ENCODE data around the gene GRIN2C. TPM values are rescaled to one million over a fixed set of nuclear protein-coding genes. Genes with fewer than 3 reads are reported as not detected.

Gene GRIN2C
- polyA plus RNA-seq, 5 donors = 0.15 to 0.38 (median 0.21) TPM

- no peak for DNase-seq
Observed at GRCh38 chr17:74801896-74802295, 57.8 kb downstream of the GRIN2C start.

GRCh38 chr17:74800531-74800930 lies 59.2 kb downstream of the GRIN2C start:
- DNase-seq = no peak

GRCh38 chr17:74799097-74799496 lies 60.6 kb downstream of the GRIN2C start:
- no peak for DNase-seq

- DNase-seq = no peak
Observed at GRCh38 chr17:74798239-74798707, 61.4 kb downstream of the GRIN2C start.

- no peak for DNase-seq
Observed at GRCh38 chr17:74797824-74798223, 61.9 kb downstream of the GRIN2C start.

- DNase-seq = no peak
Observed at GRCh38 chr17:74796866-74797265, 62.8 kb downstream of the GRIN2C start.

- DNase-seq = no peak
Observed at GRCh38 chr17:74796211-74796610, 63.5 kb downstream of the GRIN2C start.

GRCh38 chr17:74795327-74796020 lies 64.2 kb downstream of the GRIN2C start:
- no peak for DNase-seq

GRCh38 chr17:74792586-74793105 lies 67.0 kb downstream of the GRIN2C start:
- DNase-seq = no peak

Other genes starting within 250 kb of the GRIN2C start
- gene CD300E, start 236.1 kb downstream of the GRIN2C start, polyA plus RNA-seq (ENCODE audit: insufficient read depth in 1 of 5, insufficient read length in 5 of 5, low replicate concordance in 1 of 5) = under 1 TPM; 0.29 to 0.46 (median 0.41) TPM
- under 1 TPM; 0.54 to 0.68 (median 0.62) TPM for gene CD300LF, start 147.0 kb downstream of the GRIN2C start, polyA plus RNA-seq (ENCODE audit: insufficient read depth in 1 of 5, insufficient read length in 5 of 5, low replicate concordance in 1 of 5)
- gene RAB37, start 122.6 kb downstream of the GRIN2C start, polyA plus RNA-seq (ENCODE audit: insufficient read depth in 1 of 5, insufficient read length in 5 of 5, low replicate concordance in 1 of 5) = 10 to 100 TPM in 3 of 5 donors, 1 to 10 TPM in 2; 9.1 to 11.3 (median 10.5) TPM
- 10 to 100 TPM; 37.9 to 74.9 (median 44.8) TPM for gene NHERF1, start 111.3 kb downstream of the GRIN2C start, polyA plus RNA-seq (ENCODE audit: insufficient read depth in 1 of 5, insufficient read length in 5 of 5, low replicate concordance in 1 of 5)
- 10 to 100 TPM; 39.2 to 55.3 (median 47.9) TPM for gene NAT9, start 83.5 kb downstream of the GRIN2C start, polyA plus RNA-seq (ENCODE audit: insufficient read depth in 1 of 5, insufficient read length in 5 of 5, low replicate concordance in 1 of 5)
- 1 to 10 TPM; 4.6 to 8.3 (median 7.5) TPM for gene FDXR, start 13.1 kb upstream of the GRIN2C start, polyA plus RNA-seq (ENCODE audit: insufficient read depth in 1 of 5, insufficient read length in 5 of 5, low replicate concordance in 1 of 5)
- gene FADS6, start 33.7 kb upstream of the GRIN2C start, polyA plus RNA-seq (ENCODE audit: insufficient read depth in 1 of 5, insufficient read length in 5 of 5, low replicate concordance in 1 of 5) = under 1 TPM in 4 of 5 donors, not detected in 1; 0.09 to 0.18 (median 0.10) TPM
- under 1 TPM in 4 of 5 donors, not detected in 1; 0.05 to 0.22 (median 0.12) TPM for gene USH1G, start 63.4 kb upstream of the GRIN2C start, polyA plus RNA-seq (ENCODE audit: insufficient read depth in 1 of 5, insufficient read length in 5 of 5, low replicate concordance in 1 of 5)
- not detected for gene OTOP2, start 64.4 kb upstream of the GRIN2C start, polyA plus RNA-seq (ENCODE audit: insufficient read depth in 1 of 5, insufficient read length in 5 of 5, low replicate concordance in 1 of 5)
- not detected for gene OTOP3, start 76.0 kb upstream of the GRIN2C start, polyA plus RNA-seq (ENCODE audit: insufficient read depth in 1 of 5, insufficient read length in 5 of 5, low replicate concordance in 1 of 5)
- 10 to 100 TPM; 48.9 to 76.3 (median 64.6) TPM for gene HID1, start 112.9 kb upstream of the GRIN2C start, polyA plus RNA-seq (ENCODE audit: insufficient read depth in 1 of 5, insufficient read length in 5 of 5, low replicate concordance in 1 of 5)
- 10 to 100 TPM in 4 of 5 donors, 1 to 10 TPM in 1; 9.4 to 19.7 (median 12.5) TPM for gene CDR2L, start 127.7 kb upstream of the GRIN2C start, polyA plus RNA-seq (ENCODE audit: insufficient read depth in 1 of 5, insufficient read length in 5 of 5, low replicate concordance in 1 of 5)
- 10 to 100 TPM; 20.5 to 28.2 (median 24.6) TPM for gene MRPL58, start 152.8 kb upstream of the GRIN2C start, polyA plus RNA-seq (ENCODE audit: insufficient read depth in 1 of 5, insufficient read length in 5 of 5, low replicate concordance in 1 of 5)
- gene ATP5PD, start 187.1 kb upstream of the GRIN2C start, polyA plus RNA-seq (ENCODE audit: insufficient read depth in 1 of 5, insufficient read length in 5 of 5, low replicate concordance in 1 of 5) = 100 to 1,000 TPM; 200 to 252 (median 213) TPM
- gene KCTD2, start 187.3 kb upstream of the GRIN2C start, polyA plus RNA-seq (ENCODE audit: insufficient read depth in 1 of 5, insufficient read length in 5 of 5, low replicate concordance in 1 of 5) = 10 to 100 TPM; 25.0 to 29.1 (median 28.6) TPM
- 10 to 100 TPM; 16.1 to 26.8 (median 23.3) TPM for gene SLC16A5, start 228.1 kb upstream of the GRIN2C start, polyA plus RNA-seq (ENCODE audit: insufficient read depth in 1 of 5, insufficient read length in 5 of 5, low replicate concordance in 1 of 5)